Immature natural killer cell (primary cell): ENCODE results near the gene FHIP2A. TPM values are rescaled to one million over a fixed set of nuclear protein-coding genes. Genes with fewer than 3 reads are reported as not detected.

Source experiments
- polyA plus RNA-seq, 3 donors: library from polyadenylated mRNA; unstranded; fragments of 300-500 nt; fragmentation: Illumina TruSeq; gene quantifications; one replicate each; pipeline ENCODE4 v1.2.3, GENCODE V29; 2021

FHIP2A gene
- polyA plus RNA-seq, 3 donors from 2014 or later, result 10.4 to 18.4 (median 10.5) TPM

Other genes starting within 250 kb of the FHIP2A start
- gene ABLIM1, start 163.5 kb upstream of the FHIP2A start, polyA plus RNA-seq, result 100 to 1,000 TPM in 1 of 3 donors, 10 to 100 TPM in 2; 66.2 to 121 (median 74.1) TPM
- 10 to 100 TPM in 2 of 3 donors, 1 to 10 TPM in 1; 1.9 to 11.2 (median 10.6) TPM for gene TRUB1, start 116.4 kb downstream of the FHIP2A start, polyA plus RNA-seq